HEK293 (cell line): ENCODE results near the gene BCL11B.

Experiments used
- CTCF ChIA-PET: fragments of 350-600 bp; formaldehyde crosslinking; extraction: SDS; loops from one replicate; lab custom pipeline; 2021; ENCODE audit warnings: antibody characterized with exemption; lab: Yijun Ruan, JAX
- POLR2A ChIA-PET: fragments of 300-600 bp; formaldehyde crosslinking; extraction: SDS; loops from one replicate; lab custom pipeline; 2020; ENCODE audit warnings: antibody characterized with exemption, inconsistent platforms; lab: Yijun Ruan, JAX
- H3K27ac ChIP-seq: fragments of 200-500 bp; sonication (Bioruptor generic); 2 replicates; pipeline ENCODE4 v1.5.1; 2014; ENCODE audit warnings: low read depth, low read length, control low read depth, inconsistent platforms; ENCODE audit errors: extremely low read depth
- H3K36me3 ChIP-seq, 2 experiments: fragments of 200-500 bp in 1 of 2; sonication (Bioruptor generic) in 1 of 2; 1 replicate in 1 of 2; 2 replicates in 1 of 2; pipeline ENCODE4 v1.5.1; 2014 to 2017; ENCODE audit warnings: inconsistent platforms in 2 of 2, low read length in 2 of 2; ENCODE audit not compliant: control insufficient read depth in 2 of 2, insufficient read depth in 1 of 2
- H3K4me1 ChIP-seq: fragments of 200-500 bp; sonication (Bioruptor generic); 2 replicates; pipeline ENCODE4 v1.5.1; 2014; ENCODE audit warnings: mild to moderate bottlenecking, low read length, inconsistent platforms; ENCODE audit not compliant: control insufficient read depth, insufficient read depth
- H3K4me3 ChIP-seq: 2 replicates; pipeline ENCODE4 v1.5.1; 2011; ENCODE audit warnings: low read depth, mild to moderate bottlenecking, control low read depth, low read length, moderate library complexity
- H3K9me3 ChIP-seq: fragments of 200-500 bp; sonication (Bioruptor generic); 2 replicates; pipeline ENCODE4 v1.5.1; 2014; ENCODE audit warnings: low read depth, low read length, inconsistent platforms; ENCODE audit not compliant: control insufficient read depth, insufficient read depth
- HOXD13 ChIP-seq: sonication (generic); formaldehyde crosslinking; IDR thresholded peaks from 2 replicates; pipeline ENCODE4 v1.8.0; 2022; ENCODE audit warnings: missing genetic modification reagents, borderline replicate concordance
- ZBTB17 ChIP-seq: fragments of 450-650 bp; formaldehyde crosslinking; IDR thresholded peaks from 2 replicates; pipeline ENCODE4 v1.5.1; 2016; ENCODE audit warnings: missing biosample characterization, missing genetic modification characterization
- ZBTB26 ChIP-seq: fragments of 450-650 bp; formaldehyde crosslinking; optimal IDR thresholded peaks from 2 replicates; pipeline ENCODE3; 2016; ENCODE audit warnings: missing biosample characterization, mild to moderate bottlenecking, missing genetic modification characterization
- ZBTB49 ChIP-seq: fragments of 450-650 bp; formaldehyde crosslinking; IDR thresholded peaks from 2 replicates; pipeline ENCODE4 v1.5.1; 2016; ENCODE audit warnings: missing biosample characterization, missing genetic modification characterization, low read depth
- ZFP41 ChIP-seq: fragments of 450-650 bp; formaldehyde crosslinking; IDR thresholded peaks from 2 replicates; pipeline ENCODE4 v1.5.1; 2016; ENCODE audit warnings: missing biosample characterization, missing genetic modification characterization, borderline replicate concordance
- ZNF10 ChIP-seq: fragments of 450-650 bp; formaldehyde crosslinking; IDR thresholded peaks from 2 replicates; pipeline ENCODE4 v1.5.1; 2017; ENCODE audit warnings: missing biosample characterization, missing genetic modification characterization
- ZNF155 ChIP-seq: fragments of 450-650 bp; formaldehyde crosslinking; IDR thresholded peaks from 2 replicates; pipeline ENCODE4 v1.5.1; 2016; ENCODE audit warnings: missing biosample characterization, missing genetic modification characterization
- ZNF16 ChIP-seq: fragments of 450-650 bp; formaldehyde crosslinking; IDR thresholded peaks from 2 replicates; pipeline ENCODE4 v1.5.1; 2016; ENCODE audit warnings: low read depth, missing biosample characterization, missing genetic modification characterization
- ZNF184 ChIP-seq: fragments of 450-650 bp; IDR thresholded peaks from 2 replicates; pipeline ENCODE4 v1.5.1; 2018; ENCODE audit warnings: missing biosample characterization, mild to moderate bottlenecking, missing genetic modification characterization
- ZNF266 ChIP-seq: fragments of 450-650 bp; formaldehyde crosslinking; IDR thresholded peaks from 2 replicates; pipeline ENCODE4 v1.5.1; 2016; ENCODE audit warnings: missing biosample characterization, missing genetic modification characterization, low read depth
- ZNF280C ChIP-seq: fragments of 450-650 bp; formaldehyde crosslinking; IDR thresholded peaks from 2 replicates; pipeline ENCODE4 v1.5.1; 2016; ENCODE audit warnings: missing biosample characterization, missing genetic modification characterization
- ZNF324 ChIP-seq: fragments of 450-650 bp; formaldehyde crosslinking; IDR thresholded peaks from 2 replicates; pipeline ENCODE4 v1.5.1; 2016; ENCODE audit warnings: missing biosample characterization, missing genetic modification characterization
- ZNF354C ChIP-seq: fragments of 450-650 bp; formaldehyde crosslinking; IDR thresholded peaks from 2 replicates; pipeline ENCODE4 v1.5.1; 2016; ENCODE audit warnings: missing biosample characterization, missing genetic modification characterization, low read depth, borderline replicate concordance
- ZNF426 ChIP-seq: fragments of 450-650 bp; formaldehyde crosslinking; IDR thresholded peaks from 2 replicates; pipeline ENCODE4 v1.5.1; 2017; ENCODE audit warnings: missing biosample characterization, missing genetic modification characterization, mild to moderate bottlenecking, inconsistent platforms, moderate library complexity
- ZNF549 ChIP-seq: fragments of 450-650 bp; IDR thresholded peaks from 2 replicates; pipeline ENCODE4 v1.5.1; 2018; ENCODE audit warnings: missing biosample characterization, missing genetic modification characterization, mild to moderate bottlenecking, inconsistent platforms, moderate library complexity
- ZNF560 ChIP-seq: fragments of 450-650 bp; formaldehyde crosslinking; IDR thresholded peaks from 2 replicates; pipeline ENCODE4 v1.5.1; 2017; ENCODE audit warnings: missing biosample characterization, missing genetic modification characterization, borderline replicate concordance
- ZNF621 ChIP-seq: fragments of 450-650 bp; formaldehyde crosslinking; IDR thresholded peaks from 2 replicates; pipeline ENCODE4 v1.5.1; 2017; ENCODE audit warnings: missing biosample characterization, missing genetic modification characterization
- ZNF660 ChIP-seq: fragments of 450-650 bp; IDR thresholded peaks from 2 replicates; pipeline ENCODE4 v1.5.1; 2018; ENCODE audit warnings: missing biosample characterization, mild to moderate bottlenecking, missing genetic modification characterization
- ZNF843 ChIP-seq: fragments of 450-650 bp; formaldehyde crosslinking; IDR thresholded peaks from 2 replicates; pipeline ENCODE4 v1.5.1; 2016; ENCODE audit warnings: missing biosample characterization, missing genetic modification characterization
- ZSCAN5A ChIP-seq: fragments of 450-650 bp; formaldehyde crosslinking; IDR thresholded peaks from 2 replicates; pipeline ENCODE4 v1.5.1; 2016; ENCODE audit warnings: missing biosample characterization, missing genetic modification characterization
- TF ChIP-seq, protein P1 (sequence below): fragments of 450-650 bp; formaldehyde crosslinking; IDR thresholded peaks from 2 replicates; pipeline ENCODE4 v1.5.1; 2016; ENCODE audit warnings: missing biosample characterization, missing genetic modification characterization

The BCL11B gene

DNA sequence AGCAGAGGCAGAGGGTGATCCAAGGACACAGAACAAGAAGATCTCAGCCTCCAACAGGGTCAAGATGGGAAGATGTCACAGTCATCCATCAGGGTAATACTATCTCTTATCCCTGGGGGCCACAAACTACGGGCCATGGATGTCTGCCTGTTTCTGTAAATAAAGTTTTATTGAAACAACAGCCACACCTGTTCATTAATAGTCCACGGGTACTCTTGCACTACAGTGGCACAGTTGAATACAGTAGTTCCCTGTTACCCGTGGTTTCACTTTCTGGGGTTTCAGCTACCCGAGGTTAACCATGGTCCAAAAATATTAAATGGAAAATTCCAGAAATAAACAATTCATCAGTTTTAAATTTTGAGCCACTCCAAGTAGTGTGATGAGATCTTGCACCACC, 65.9 kb downstream of the BCL11B start (continued):
- TF ChIP-seq ZBTB26 (tag by site-specific recombination) = no peak
- no peak for TF ChIP-seq ZNF266 (tag by site-specific recombination)

- Histone ChIP-seq H3K4me3 (no peak overlapping the region), H3K36me3 (no peaks in the 10 kb centered on the region), H3K27ac (no peak overlapping the region), H3K9me3 (no peaks in the 10 kb centered on the region), H3K4me1 (no peaks in the 10 kb centered on the region)
- TF ChIP-seq ZNF560 (tag by site-specific recombination) (no peak), ZNF16 (tag by site-specific recombination) (no peak), ZNF155 (tag by site-specific recombination) (no peak), ZNF621 (tag by site-specific recombination) (no peak)
- ChIA-PET POLR2A (no interaction called here), CTCF (interaction anchor here (0.6 kb wide), 1 partner anchor 12 kb away, joined by 3 read pairs; no protein-coding TSS in a partner anchor)
Observed at GRCh38 chr14:99205086-99205688, 66.8 kb downstream of the BCL11B start.

GRCh38 chr14:99203801-99204200, 68.2 kb downstream of the BCL11B start:
- TF ChIP-seq ZNF549 (tag by site-specific recombination) (no peak), ZBTB17 (no peak), ZNF280C (no peak), HOXD13 (CRISPR knock-in tag) (no peak), ZFP41 (tag by site-specific recombination) (no peak), ZNF184 (tag by site-specific recombination) (no peak), ZNF354C (tag by site-specific recombination) (no peak), ZSCAN5A (tag by site-specific recombination) (no peak), ZNF426 (tag by site-specific recombination) (no peak), ZNF660 (tag by site-specific recombination) (no peak), ZNF843 (no peak), ZBTB49 (tag by site-specific recombination) (no peak), ZNF10 (tag by site-specific recombination) (no peak), ZNF324 (tag by site-specific recombination) (no peak)
- TF ChIP-seq, protein P1, sequence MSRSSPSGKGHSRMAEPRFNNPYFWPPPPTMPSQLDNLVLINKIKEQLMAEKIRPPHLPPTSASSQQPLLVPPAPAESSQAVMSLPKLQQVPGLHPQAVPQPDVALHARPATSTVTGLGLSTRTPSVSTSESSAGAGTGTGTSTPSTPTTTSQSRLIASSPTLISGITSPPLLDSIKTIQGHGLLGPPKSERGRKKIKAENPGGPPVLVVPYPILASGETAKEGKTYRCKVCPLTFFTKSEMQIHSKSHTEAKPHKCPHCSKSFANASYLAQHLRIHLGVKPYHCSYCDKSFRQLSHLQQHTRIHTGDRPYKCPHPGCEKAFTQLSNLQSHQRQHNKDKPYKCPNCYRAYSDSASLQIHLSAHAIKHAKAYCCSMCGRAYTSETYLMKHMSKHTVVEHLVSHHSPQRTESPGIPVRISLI (tag by site-specific recombination) = no peak
- POLR2A ChIA-PET = no interaction called here
- CTCF ChIA-PET = no interaction called here
- H3K27ac ChIP-seq = no peak overlapping the region
- H3K9me3 ChIP-seq = no peaks in the 10 kb centered on the region
- no peaks in the 10 kb centered on the region for H3K36me3 ChIP-seq
- H3K4me3 ChIP-seq = no peak overlapping the region
- H3K4me1 ChIP-seq = no peaks in the 10 kb centered on the region
